Mucosa of rectum (tissue), 2 donors: ENCODE measurements around the gene TCERG1L.
"Not testable (repeated sequence)": the region's sequence is repeated elsewhere in the genome, so short reads cannot be mapped to it uniquely, and the experiment has no call there.

ENCODE experiments used
- H3K27ac ChIP-seq, 2 donors: one replicate each; pipeline ENCODE4 v1.7.0; 2013; ENCODE audit warnings: inconsistent platforms in 2 of 2, low read depth in 2 of 2, low read length in 2 of 2
- H3K27me3 ChIP-seq, 2 donors: one replicate each; pipeline ENCODE4 v1.7.0; 2013; ENCODE audit warnings: low read length in 2 of 2; ENCODE audit not compliant: control insufficient read depth in 2 of 2, insufficient read depth in 2 of 2
- H3K36me3 ChIP-seq, 2 donors: one replicate each; pipeline ENCODE4 v1.7.0; 2013; ENCODE audit warnings: low read length in 2 of 2; ENCODE audit not compliant: control insufficient read depth in 2 of 2, insufficient read depth in 2 of 2
- H3K4me1 ChIP-seq, 2 donors: one replicate each; pipeline ENCODE4 v1.7.0; 2013; ENCODE audit warnings: low read length in 2 of 2, mild to moderate bottlenecking in 1 of 2; ENCODE audit not compliant: control insufficient read depth in 2 of 2, insufficient read depth in 2 of 2
- H3K4me3 ChIP-seq, 2 donors: one replicate each; pipeline ENCODE4 v1.7.0; 2013; ENCODE audit warnings: low read length in 2 of 2
- H3K9ac ChIP-seq, 2 donors: one replicate each; pipeline ENCODE4 v1.7.0; 2013; ENCODE audit warnings: low read length in 2 of 2, low read depth in 1 of 2, mild to moderate bottlenecking in 1 of 2
- H3K9me3 ChIP-seq, 2 donors: one replicate each; pipeline ENCODE4 v1.7.0; 2013; ENCODE audit warnings: low read length in 2 of 2; ENCODE audit not compliant: control insufficient read depth in 2 of 2
- donor health status: healthy.
- donor health status: Normal muscosa, but diverticular disease.

TCERG1L gene

DNA sequence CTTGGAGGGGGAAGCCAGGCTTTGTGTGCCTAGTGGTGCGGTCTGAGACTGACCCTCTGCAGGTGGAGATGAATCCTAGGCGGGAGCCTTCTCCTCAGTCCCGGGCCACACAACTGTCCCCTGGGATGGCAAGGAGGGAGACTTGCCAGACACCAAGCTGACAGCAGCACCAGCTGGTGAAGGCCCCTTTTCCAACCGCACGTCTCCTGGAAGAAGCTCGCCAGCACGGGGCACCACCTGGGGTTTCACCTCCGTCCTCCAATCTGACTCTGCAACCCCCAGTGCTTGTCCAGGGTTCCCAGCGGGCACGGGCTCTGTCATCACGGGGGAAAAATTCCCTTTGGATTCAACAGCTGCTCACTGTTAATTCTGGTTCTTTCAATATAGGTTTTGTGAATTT lies 34.2 kb upstream of the TCERG1L start:
- Histone ChIP-seq H3K27ac (no peak overlapping the region), H3K4me3 (no peak overlapping the region), H3K4me1 (no peaks in the 10 kb centered on the region), H3K36me3 (no peaks in the 10 kb centered on the region), H3K9ac (no peak overlapping the region), H3K27me3 (no peaks in the 10 kb centered on the region), H3K9me3 (peaks cover 0 to 1% of the 10 kb centered on the region in 2 donors)

DNA sequence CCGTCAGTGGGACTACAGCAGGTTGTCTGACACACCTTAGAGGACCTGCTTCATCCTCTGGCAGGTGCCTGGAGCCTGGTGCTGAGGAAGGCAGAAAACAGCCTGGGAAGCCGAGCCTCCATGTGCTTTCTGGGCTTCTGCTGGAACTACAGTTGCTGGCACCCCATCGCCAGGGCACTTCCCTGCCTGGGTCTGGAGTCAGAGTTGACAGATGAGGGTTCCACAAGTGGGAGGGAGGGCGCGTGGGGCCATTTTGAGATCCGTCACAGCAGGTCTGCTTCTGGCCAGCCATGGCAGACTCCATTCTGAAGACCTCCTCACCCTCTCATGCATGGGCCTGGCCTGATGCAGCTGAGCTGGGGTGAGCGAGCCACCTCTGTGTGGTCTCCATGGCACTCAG lies 33.2 kb upstream of the TCERG1L start:
- Histone ChIP-seq H3K9me3 (peaks cover 0 to 1% of the 10 kb centered on the region in 2 donors), H3K9ac (no peak overlapping the region), H3K4me1 (no peaks in the 10 kb centered on the region), H3K27ac (no peak overlapping the region), H3K36me3 (no peaks in the 10 kb centered on the region), H3K27me3 (no peaks in the 10 kb centered on the region), H3K4me3 (no peak overlapping the region)

GRCh38 chr10:131337741-131338140 lies 26.2 kb upstream of the TCERG1L start:
- Histone ChIP-seq H3K27me3 (no peaks in the 10 kb centered on the region), H3K9ac (no peak overlapping the region), H3K36me3 (no peaks in the 10 kb centered on the region), H3K9me3 (peaks cover 3 to 9% of the 10 kb centered on the region in 2 donors), H3K4me1 (no peaks in the 10 kb centered on the region), H3K4me3 (no peak overlapping the region), H3K27ac (no peak overlapping the region)

GRCh38 chr10:131332821-131333220 lies 21.3 kb upstream of the TCERG1L start:
- Histone ChIP-seq H3K27ac (no peak overlapping the region), H3K4me1 (no peaks in the 10 kb centered on the region), H3K27me3 (no peaks in the 10 kb centered on the region), H3K9ac (no peak overlapping the region), H3K9me3 (peaks cover 3 to 6% of the 10 kb centered on the region in 2 donors), H3K4me3 (no peak overlapping the region), H3K36me3 (no peaks in the 10 kb centered on the region)

GRCh38 chr10:131323880-131324279 lies 12.4 kb upstream of the TCERG1L start:
- Histone ChIP-seq H3K9ac (no peak overlapping the region), H3K36me3 (no peaks in the 10 kb centered on the region), H3K4me1 (no peaks in the 10 kb centered on the region), H3K27me3 (no peaks in the 10 kb centered on the region), H3K27ac (no peak overlapping the region), H3K9me3 (peaks cover 0 to 2% of the 10 kb centered on the region in 2 donors), H3K4me3 (no peak overlapping the region)

- H3K27me3 ChIP-seq: no peaks in the 10 kb centered on the region
- no peak overlapping the region for H3K27ac ChIP-seq
- H3K36me3 ChIP-seq: no peaks in the 10 kb centered on the region
- H3K4me1 ChIP-seq: no peaks in the 10 kb centered on the region
- H3K9ac ChIP-seq: no peak overlapping the region
- no peak overlapping the region for H3K4me3 ChIP-seq
- peaks cover 2 to 6% of the 10 kb centered on the region in 2 donors for H3K9me3 ChIP-seq
Observed at GRCh38 chr10:131323025-131323424, 11.5 kb upstream of the TCERG1L start.

GRCh38 chr10:131322575-131322974 lies 11.1 kb upstream of the TCERG1L start:
- not testable (repeated sequence) for H3K4me1 ChIP-seq, H3K9ac ChIP-seq, H3K36me3 ChIP-seq, H3K27ac ChIP-seq, H3K27me3 ChIP-seq, H3K9me3 ChIP-seq, H3K4me3 ChIP-seq

DNA sequence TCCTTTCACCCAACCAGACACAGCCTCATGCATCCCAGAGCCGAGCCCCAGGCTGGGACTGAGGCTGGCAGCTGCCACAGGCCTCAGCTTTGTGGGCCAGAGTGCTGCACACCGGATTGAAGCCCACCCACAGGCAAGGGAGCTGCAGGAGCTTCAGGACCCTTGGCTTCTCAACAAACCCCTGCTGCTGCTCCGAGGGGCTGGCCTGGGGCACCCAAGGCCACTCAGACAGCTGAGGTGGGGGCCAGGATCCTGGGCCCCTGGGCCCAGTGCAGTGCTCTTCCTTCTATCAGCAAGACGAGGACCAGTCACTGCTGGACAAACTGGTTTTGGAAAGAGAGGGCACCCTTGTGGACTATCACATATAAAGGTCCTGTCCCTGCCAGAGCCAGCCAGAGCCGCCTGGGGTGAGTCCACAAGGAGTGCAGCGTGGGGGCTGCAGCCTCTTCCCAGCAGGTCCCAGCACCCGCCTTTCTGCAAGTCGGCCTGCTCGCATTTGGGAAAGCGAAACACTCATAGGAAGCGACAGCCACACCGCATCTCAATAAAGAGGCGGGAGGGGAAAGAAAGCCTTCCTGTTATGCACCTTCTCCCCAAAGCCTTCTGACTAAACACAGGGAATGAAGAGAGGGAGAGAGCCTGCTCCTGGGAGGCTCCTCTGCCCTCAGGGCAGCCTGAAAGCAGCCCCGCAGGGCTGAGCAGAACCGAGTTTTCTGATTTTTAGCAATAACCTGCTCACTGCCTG lies 9.5 kb upstream of the TCERG1L start:
- Histone ChIP-seq H3K27me3 (no peaks in the 10 kb centered on the region), H3K4me1 (no peaks in the 10 kb centered on the region), H3K4me3 (no peak overlapping the region), H3K27ac (no peak overlapping the region), H3K36me3 (no peaks in the 10 kb centered on the region), H3K9me3 (peaks cover 2 to 6% of the 10 kb centered on the region in 2 donors), H3K9ac (no peak overlapping the region)

DNA sequence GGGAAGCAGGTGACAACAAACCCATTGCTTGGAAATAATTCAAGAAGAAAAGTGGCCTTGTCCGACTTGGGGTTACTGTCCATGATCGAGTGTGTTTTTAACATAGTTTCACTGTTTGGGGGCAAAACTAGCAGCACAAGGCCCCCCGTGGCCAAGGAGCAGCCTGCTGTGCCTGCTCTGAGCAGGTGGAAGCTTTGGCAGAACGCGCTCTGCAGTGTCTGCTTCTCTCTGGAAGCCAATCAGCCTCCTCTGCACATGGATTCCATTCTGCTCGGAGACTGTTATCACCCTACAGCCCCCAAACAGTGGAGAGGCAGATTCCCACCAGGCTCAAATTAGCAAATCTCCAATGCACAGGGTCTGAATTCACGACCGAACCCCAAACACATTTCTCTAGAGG lies 7.3 kb upstream of the TCERG1L start:
- Histone ChIP-seq H3K36me3 (no peaks in the 10 kb centered on the region), H3K27ac (no peak overlapping the region), H3K4me1 (no peaks in the 10 kb centered on the region), H3K4me3 (no peak overlapping the region), H3K27me3 (no peaks in the 10 kb centered on the region), H3K9ac (no peak overlapping the region), H3K9me3 (peaks cover 2 to 6% of the 10 kb centered on the region in 2 donors)

DNA sequence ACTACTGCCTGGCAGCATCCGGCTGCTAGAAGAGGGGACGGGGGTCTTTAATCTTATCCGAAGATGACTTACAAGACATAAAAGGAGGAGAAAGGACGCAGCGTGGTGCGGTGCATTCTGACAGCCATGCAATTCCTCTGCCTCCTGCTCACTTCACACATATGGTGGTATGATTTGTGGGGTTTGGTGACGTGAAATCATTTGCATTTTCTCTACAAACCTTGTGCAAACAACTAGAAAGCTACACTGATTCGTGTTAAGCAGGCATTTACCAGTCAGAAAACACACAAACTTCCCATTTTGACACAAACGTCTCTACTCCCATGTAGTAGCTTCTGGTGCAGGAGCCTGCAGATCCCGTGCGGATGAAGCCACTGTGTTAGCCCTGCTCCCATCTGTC lies 6.8 kb upstream of the TCERG1L start:
- no peak overlapping the region for H3K4me3 ChIP-seq
- no peak overlapping the region for H3K9ac ChIP-seq
- no peaks in the 10 kb centered on the region for H3K27me3 ChIP-seq
- no peaks in the 10 kb centered on the region for H3K4me1 ChIP-seq
- H3K27ac ChIP-seq: no peak overlapping the region
- peaks cover 2 to 6% of the 10 kb centered on the region in 2 donors for H3K9me3 ChIP-seq
- no peaks in the 10 kb centered on the region for H3K36me3 ChIP-seq
